ENCODE results near the gene SPATA31D3.
"Not testable (repeated sequence)": the region's sequence is repeated elsewhere in the genome, so short reads cannot be mapped to it uniquely, and the experiment has no call there.

Gene SPATA31D3

DNA sequence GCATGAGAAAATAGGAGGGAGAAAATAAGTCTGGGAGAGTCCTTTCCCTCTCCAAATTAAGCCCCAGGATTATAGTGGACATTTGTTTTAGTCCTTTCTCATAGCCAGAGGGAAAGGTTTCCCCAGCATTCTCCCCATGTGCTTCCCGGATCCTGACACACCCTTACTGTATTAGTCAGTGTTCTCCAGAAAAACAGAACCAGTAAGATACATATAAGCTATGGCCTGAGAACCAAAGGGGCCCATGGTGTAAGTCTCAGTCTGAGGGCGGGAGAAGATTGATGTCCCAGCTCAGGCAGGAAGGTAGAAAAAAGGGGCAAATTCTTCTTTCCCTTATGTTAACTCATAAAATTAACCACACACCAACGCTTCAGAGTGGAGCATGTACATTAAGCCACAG lies 40.7 kb upstream of the SPATA31D3 start:
- no peak overlapping the region for H3K27ac ChIP-seq
- TF ChIP-seq, protein P1, sequence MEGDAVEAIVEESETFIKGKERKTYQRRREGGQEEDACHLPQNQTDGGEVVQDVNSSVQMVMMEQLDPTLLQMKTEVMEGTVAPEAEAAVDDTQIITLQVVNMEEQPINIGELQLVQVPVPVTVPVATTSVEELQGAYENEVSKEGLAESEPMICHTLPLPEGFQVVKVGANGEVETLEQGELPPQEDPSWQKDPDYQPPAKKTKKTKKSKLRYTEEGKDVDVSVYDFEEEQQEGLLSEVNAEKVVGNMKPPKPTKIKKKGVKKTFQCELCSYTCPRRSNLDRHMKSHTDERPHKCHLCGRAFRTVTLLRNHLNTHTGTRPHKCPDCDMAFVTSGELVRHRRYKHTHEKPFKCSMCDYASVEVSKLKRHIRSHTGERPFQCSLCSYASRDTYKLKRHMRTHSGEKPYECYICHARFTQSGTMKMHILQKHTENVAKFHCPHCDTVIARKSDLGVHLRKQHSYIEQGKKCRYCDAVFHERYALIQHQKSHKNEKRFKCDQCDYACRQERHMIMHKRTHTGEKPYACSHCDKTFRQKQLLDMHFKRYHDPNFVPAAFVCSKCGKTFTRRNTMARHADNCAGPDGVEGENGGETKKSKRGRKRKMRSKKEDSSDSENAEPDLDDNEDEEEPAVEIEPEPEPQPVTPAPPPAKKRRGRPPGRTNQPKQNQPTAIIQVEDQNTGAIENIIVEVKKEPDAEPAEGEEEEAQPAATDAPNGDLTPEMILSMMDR (IDR thresholded peaks at IDR 0.05; ENCODE audit: low read depth, low read length, missing control alignments), result no peak
- DNase-seq, result no peak
- no peak overlapping the region for H3K4me3 ChIP-seq (ENCODE audit: low read depth, low read length)
- H3K27me3 ChIP-seq (replicated peaks), result no peaks in the 10 kb centered on the region
- no peaks in the 10 kb centered on the region for H3K36me3 ChIP-seq (replicated peaks)
- in situ Hi-C loops (cut with HindIII; ENCODE audit: low pct_ligation_motif_present, low sequenced_read_pairs), result no loop called here

DNA sequence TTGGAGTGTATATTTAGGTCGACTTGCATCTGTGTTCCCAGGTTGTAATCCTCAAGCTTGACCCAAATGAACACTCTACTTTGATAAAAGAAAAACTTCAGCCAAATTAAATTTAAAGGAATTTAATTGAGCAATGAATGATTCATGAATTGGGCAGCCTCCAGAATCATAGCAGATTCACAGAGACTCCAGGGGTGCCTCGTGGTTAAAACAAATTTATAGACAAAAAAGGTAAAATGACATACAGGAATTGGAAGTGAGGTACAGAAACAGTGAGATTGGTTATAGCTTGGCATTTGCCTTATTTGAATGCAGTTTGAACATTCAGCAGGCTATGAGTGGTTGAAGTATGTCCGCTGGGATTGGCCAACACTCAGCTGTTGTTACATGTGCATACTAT lies 36.6 kb upstream of the SPATA31D3 start:
- in situ Hi-C loops (cut with HindIII; ENCODE audit: low pct_ligation_motif_present, low sequenced_read_pairs), result no loop called here
- H3K36me3 ChIP-seq (replicated peaks), result no peaks in the 10 kb centered on the region
- peak; percentile 38 for DNase-seq
- no peaks in the 10 kb centered on the region for H3K27me3 ChIP-seq (replicated peaks)
- no peak overlapping the region for H3K27ac ChIP-seq
- no peak overlapping the region for H3K4me3 ChIP-seq (ENCODE audit: low read depth, low read length)
- TF ChIP-seq, protein P1 (IDR thresholded peaks at IDR 0.05; ENCODE audit: low read depth, low read length, missing control alignments), result no peak

DNA sequence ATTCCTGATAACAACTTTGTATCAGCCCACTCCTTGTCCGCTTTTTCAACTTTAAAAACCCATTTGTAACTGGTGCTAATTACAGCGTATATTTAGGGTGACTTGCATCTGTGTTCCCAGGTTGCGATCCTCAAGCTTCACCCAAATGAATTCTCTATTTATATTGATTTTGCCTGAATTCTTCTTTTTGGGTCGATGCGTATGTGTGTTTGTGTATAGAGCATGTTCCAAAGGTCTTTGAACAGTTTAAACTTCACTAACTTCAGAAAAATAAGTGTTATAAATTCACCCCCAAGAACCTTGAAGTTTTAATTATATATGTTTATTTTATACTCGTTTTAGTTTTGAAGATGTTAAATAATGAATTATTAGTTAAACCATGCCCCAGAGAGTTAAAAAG lies 31.2 kb upstream of the SPATA31D3 start:
- H3K4me3 ChIP-seq (ENCODE audit: low read depth, low read length), result no peak overlapping the region

DNA sequence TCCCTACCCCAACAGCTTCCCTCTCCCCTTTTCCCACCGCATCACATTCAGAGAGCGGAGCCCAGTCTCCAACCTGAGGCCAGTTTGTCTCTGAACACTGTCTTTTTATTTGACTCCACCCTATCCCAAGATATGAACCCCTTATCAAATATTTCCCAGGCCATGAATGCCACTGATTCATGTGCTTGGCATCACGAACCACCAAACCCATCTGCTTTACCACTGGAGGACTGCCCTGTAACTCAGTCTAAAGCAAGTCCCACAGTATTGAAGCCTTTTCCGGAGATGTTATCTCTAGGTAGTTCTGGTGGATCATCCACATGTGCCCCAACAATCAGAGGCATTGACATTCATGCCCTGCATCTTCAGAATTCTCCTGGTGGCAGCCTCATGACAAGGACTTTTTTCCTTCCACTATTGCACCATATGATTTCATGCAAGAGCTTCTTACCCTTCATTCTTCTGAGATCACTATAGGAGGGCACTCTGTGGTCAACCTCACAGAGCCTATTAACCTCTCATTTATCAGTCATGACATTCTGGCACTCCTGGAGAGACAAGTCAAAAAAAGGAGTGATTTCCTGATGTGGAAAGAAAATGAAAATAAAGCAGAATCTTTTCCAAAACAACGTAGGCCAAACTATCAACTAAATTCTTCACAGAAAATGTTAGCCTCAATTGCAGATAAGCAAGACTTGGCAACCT lies 27.3 kb upstream of the SPATA31D3 start:
- Histone ChIP-seq H3K36me3 (replicated peaks) (no peaks in the 10 kb centered on the region), H3K4me3 (ENCODE audit: low read depth, low read length) (no peak overlapping the region), H3K27me3 (replicated peaks) (no peaks in the 10 kb centered on the region), H3K27ac (no peak overlapping the region)
- in situ Hi-C loops (cut with HindIII; ENCODE audit: low pct_ligation_motif_present, low sequenced_read_pairs), result no loop called here
- no peak for DNase-seq
- TF ChIP-seq, protein P1 (IDR thresholded peaks at IDR 0.05; ENCODE audit: low read depth, low read length, missing control alignments), result no peak

More for the DNA sequence above, 31.2 kb upstream of the SPATA31D3 start:
- in situ Hi-C loops (cut with HindIII; ENCODE audit: low pct_ligation_motif_present, low sequenced_read_pairs), result no loop called here
- Histone ChIP-seq H3K27me3 (replicated peaks) (no peaks in the 10 kb centered on the region), H3K27ac (no peak overlapping the region), H3K36me3 (replicated peaks) (no peaks in the 10 kb centered on the region)
- TF ChIP-seq, protein P1 (IDR thresholded peaks at IDR 0.05; ENCODE audit: low read depth, low read length, missing control alignments), result no peak
- no peak for DNase-seq

DNA sequence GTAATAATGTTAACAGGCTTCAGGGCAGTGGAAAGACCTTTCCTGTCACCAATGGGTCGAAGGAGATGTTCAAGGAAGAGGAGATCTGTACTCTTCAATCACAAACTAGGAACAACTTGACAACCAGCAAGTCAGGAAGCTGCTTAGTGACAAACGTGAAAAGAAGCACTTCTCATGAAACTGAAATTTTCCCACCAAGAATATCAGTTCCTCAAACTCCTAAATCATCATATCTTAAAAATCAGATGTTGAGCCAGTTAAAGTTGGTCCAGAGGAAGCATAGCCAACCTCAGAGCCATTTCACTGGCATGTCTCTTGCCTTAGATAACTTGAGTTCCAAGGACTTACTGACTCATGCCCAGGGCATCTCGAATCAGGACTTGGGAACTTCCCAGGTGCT lies 24.8 kb upstream of the SPATA31D3 start:
- DNase-seq; in situ Hi-C loops (cut with HindIII; ENCODE audit: low pct_ligation_motif_present, low sequenced_read_pairs); H3K27ac ChIP-seq; H3K4me3 ChIP-seq (ENCODE audit: low read depth, low read length); H3K36me3 ChIP-seq (replicated peaks); H3K27me3 ChIP-seq (replicated peaks): not testable (repeated sequence)

DNA sequence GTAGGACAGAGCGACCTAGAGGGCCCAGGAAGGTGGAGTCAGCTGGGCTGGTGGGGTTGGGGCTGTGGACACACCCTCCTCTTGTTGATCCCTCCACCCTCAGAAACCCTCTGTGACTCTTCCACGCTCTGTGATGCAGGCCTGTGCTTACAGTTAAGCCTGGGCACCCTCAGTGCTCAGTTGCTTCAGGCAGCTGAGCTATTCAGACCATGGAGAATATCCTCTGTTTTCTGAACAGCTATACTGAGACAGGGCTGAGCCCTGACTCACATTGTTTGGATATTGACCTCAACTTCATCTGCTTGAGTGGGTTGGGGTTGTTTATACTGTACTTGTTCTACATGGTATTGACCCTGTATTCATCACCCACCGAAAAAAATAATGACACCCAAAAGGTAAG lies 15.0 kb upstream of the SPATA31D3 start, which contains the start of gene SPATA31D4:
Gene SPATA31D4 (plus strand): TSS at position 124 of the 400 bp plus-strand sequence. CDS start 86 bp downstream, at position 210.
- DNase-seq; H3K27ac ChIP-seq; H3K36me3 ChIP-seq (replicated peaks); H3K27me3 ChIP-seq (replicated peaks); in situ Hi-C loops (cut with HindIII; ENCODE audit: low pct_ligation_motif_present, low sequenced_read_pairs); H3K4me3 ChIP-seq (ENCODE audit: low read depth, low read length): not testable (repeated sequence)

DNA sequence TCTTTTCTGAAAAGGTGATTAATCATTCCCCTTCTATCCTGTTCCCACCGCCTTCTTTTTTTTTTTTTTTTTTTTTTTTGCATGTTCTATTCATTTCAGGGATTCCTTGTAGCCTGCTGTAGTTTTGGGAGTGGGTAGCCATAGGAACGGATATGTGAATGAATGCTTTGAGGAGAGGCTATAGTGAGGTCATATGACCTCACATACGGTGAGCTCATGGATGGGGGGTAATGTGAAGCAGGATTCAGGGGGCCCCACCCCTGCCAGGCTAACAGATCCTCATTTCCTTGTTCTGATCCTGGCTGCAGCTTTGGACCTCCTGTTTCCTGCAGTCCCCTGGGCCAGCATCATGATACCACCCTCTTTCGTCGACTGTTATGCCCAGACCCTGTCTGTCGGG lies 13.2 kb upstream of the SPATA31D3 start:
- H3K36me3 ChIP-seq (replicated peaks); H3K4me3 ChIP-seq (ENCODE audit: low read depth, low read length); DNase-seq; H3K27me3 ChIP-seq (replicated peaks); H3K27ac ChIP-seq; in situ Hi-C loops (cut with HindIII; ENCODE audit: low pct_ligation_motif_present, low sequenced_read_pairs): not testable (repeated sequence)

DNA sequence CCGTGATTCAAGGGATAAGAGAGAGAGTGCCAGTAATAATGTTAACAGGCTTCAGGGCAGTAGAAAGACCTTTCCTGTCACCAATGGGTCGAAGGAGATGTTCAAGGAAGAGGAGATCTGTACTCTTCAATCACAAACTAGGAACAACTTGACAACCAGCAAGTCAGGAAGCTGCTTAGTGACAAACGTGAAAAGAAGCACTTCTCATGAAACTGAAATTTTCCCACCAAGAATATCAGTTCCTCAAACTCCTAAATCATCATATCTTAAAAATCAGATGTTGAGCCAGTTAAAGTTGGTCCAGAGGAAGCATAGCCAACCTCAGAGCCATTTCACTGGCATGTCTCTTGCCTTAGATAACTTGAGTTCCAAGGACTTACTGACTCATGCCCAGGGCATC lies 9.8 kb upstream of the SPATA31D3 start:
- H3K36me3 ChIP-seq (replicated peaks); in situ Hi-C loops (cut with HindIII; ENCODE audit: low pct_ligation_motif_present, low sequenced_read_pairs); H3K4me3 ChIP-seq (ENCODE audit: low read depth, low read length); H3K27me3 ChIP-seq (replicated peaks); DNase-seq; H3K27ac ChIP-seq: not testable (repeated sequence)

DNA sequence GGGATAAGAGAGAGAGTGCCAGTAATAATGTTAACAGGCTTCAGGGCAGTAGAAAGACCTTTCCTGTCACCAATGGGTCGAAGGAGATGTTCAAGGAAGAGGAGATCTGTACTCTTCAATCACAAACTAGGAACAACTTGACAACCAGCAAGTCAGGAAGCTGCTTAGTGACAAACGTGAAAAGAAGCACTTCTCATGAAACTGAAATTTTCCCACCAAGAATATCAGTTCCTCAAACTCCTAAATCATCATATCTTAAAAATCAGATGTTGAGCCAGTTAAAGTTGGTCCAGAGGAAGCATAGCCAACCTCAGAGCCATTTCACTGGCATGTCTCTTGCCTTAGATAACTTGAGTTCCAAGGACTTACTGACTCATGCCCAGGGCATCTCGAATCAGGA lies 5.3 kb downstream of the SPATA31D3 start:
- H3K36me3 ChIP-seq (replicated peaks); H3K27me3 ChIP-seq (replicated peaks); H3K27ac ChIP-seq; in situ Hi-C loops (cut with HindIII; ENCODE audit: low pct_ligation_motif_present, low sequenced_read_pairs); DNase-seq; H3K4me3 ChIP-seq (ENCODE audit: low read depth, low read length): not testable (repeated sequence)

Measured in brain microvascular endothelial cell (primary cell).